HTR-8/SVneo (cell line): ENCODE measurements around the gene CYP2U1.

Experiments
- DNase-seq: peaks from one replicate; pipeline ENCODE4 v3.0.0; 2011; ENCODE audit warnings: low spot score, mixed read lengths; ENCODE audit not compliant: insufficient read length
- FAIRE-seq: peaks from 2 replicates; lab custom pipeline; 2011; peaks lifted over from hg19 to GRCh38; lab: Jason Lieb, UNC

The CYP2U1 gene

GRCh38 chr4:107977966-107978705 lies 46.8 kb downstream of the CYP2U1 start:
- no peak for FAIRE-seq

GRCh38 chr4:107978716-107979451 lies 47.5 kb downstream of the CYP2U1 start:
- FAIRE-seq (no peak), DNase-seq (no peak)

More at GRCh38 chr4:107977966-107978705, 46.8 kb downstream of the CYP2U1 start:
- no peak for DNase-seq

GRCh38 chr4:107987916-107988762 lies 56.8 kb downstream of the CYP2U1 start:
- FAIRE-seq (no peak), DNase-seq (no peak)

- no peak for DNase-seq
- no peak for FAIRE-seq
Observed at GRCh38 chr4:107988763-107989035, 57.4 kb downstream of the CYP2U1 start.

GRCh38 chr4:107989162-107989536 lies 57.8 kb downstream of the CYP2U1 start:
- DNase-seq = no peak
- no peak for FAIRE-seq

- peak; percentile 83 for FAIRE-seq
- peak; percentile 76 for DNase-seq
Observed at GRCh38 chr4:107989537-107990386, 58.4 kb downstream of the CYP2U1 start, which contains the start of gene HADH. HADH (plus strand) TSS chr4:107989889; CDS start chr4:107989933, 44 bp downstream.

- FAIRE-seq (no peak), DNase-seq (no peak)
Observed at GRCh38 chr4:107991945-107992630, 60.7 kb downstream of the CYP2U1 start.

GRCh38 chr4:107993969-107994368 lies 62.6 kb downstream of the CYP2U1 start:
- DNase-seq (no peak), FAIRE-seq (no peak)

GRCh38 chr4:107994894-107995293 lies 63.5 kb downstream of the CYP2U1 start:
- DNase-seq (no peak), FAIRE-seq (no peak)

GRCh38 chr4:107996949-107997788 lies 65.8 kb downstream of the CYP2U1 start:
- FAIRE-seq (no peak), DNase-seq (no peak)

GRCh38 chr4:107997794-107998193 lies 66.4 kb downstream of the CYP2U1 start:
- FAIRE-seq = no peak
- DNase-seq = no peak

- FAIRE-seq (no peak), DNase-seq (no peak)
Observed at GRCh38 chr4:107999932-108000539, 68.7 kb downstream of the CYP2U1 start.

- FAIRE-seq = no peak
Observed at GRCh38 chr4:108001540-108002135, 70.3 kb downstream of the CYP2U1 start.

More at GRCh38 chr4:108001540-108002135, 70.3 kb downstream of the CYP2U1 start:
- no peak for DNase-seq
